22Rv1 (cell line): ENCODE data around the gene ASAP2.

Source experiments
- CTCF ChIP-seq: fragments of 450-650 bp; IDR thresholded peaks from 2 replicates; pipeline ENCODE4 v1.5.1; 2017; ENCODE audit warnings: mild to moderate bottlenecking
- ZFX ChIP-seq: fragments of 450-650 bp; IDR thresholded peaks from 2 replicates; pipeline ENCODE4 v1.6.1; 2017; ENCODE audit warnings: antibody characterized with exemption, borderline replicate concordance

- TF ChIP-seq CTCF (no peak), ZFX (no peak)
Measured at GRCh38 chr2:9240745-9241144, 34.1 kb downstream of the ASAP2 start.
